PC-9 (cell line): ENCODE measurements around the gene COG3. TPM values are rescaled to one million over a fixed set of nuclear protein-coding genes. Genes with fewer than 3 reads are reported as not detected.

Source experiments
- BruUV-seq: library from RNA; stranded (reverse); fragments of 400-500 nt; replicated peaks from 2 replicates; lab custom pipeline; 2021; lab: Mats Ljungman, UMichigan
- CTCF ChIA-PET: fragments of 300-600 bp; sonication (Branson Sonifier 250); formaldehyde crosslinking; loops from one replicate; lab custom pipeline; 2022; ENCODE audit warnings: antibody characterized with exemption; lab: Charles Lee
- POLR2A ChIA-PET: fragments of 300-600 bp; sonication (Branson Sonifier 250); formaldehyde crosslinking; loops from one replicate; lab custom pipeline; 2022; ENCODE audit warnings: antibody characterized with exemption; ENCODE audit not compliant: unreplicated experiment; lab: Charles Lee
- DNase-seq, 2 experiments: peaks; one replicate each; pipeline versions ENCODE4 v3.0.0 to v3.0.0-alpha.2; 2015 to 2022; ENCODE audit warnings: mixed read lengths in 1 of 2
- H2AFZ ChIP-seq: fragments of 200-600 bp; sonication (generic); 2 replicates; pipeline ENCODE4 v1.8.1; 2017; ENCODE audit warnings: antibody characterized with exemption
- H3F3A ChIP-seq: fragments of 200-600 bp; sonication (generic); 2 replicates; pipeline ENCODE4 v1.8.1; 2017; ENCODE audit warnings: antibody characterized with exemption, mild to moderate bottlenecking, low read depth; ENCODE audit not compliant: insufficient read depth
- H3K27ac ChIP-seq: fragments of 200-600 bp; sonication (generic); 2 replicates; pipeline ENCODE4 v1.6.1; 2016; ENCODE audit warnings: mixed run types
- H3K27me3 ChIP-seq: fragments of 200-600 bp; sonication (generic); 2 replicates; pipeline ENCODE4 v1.6.1; 2016; ENCODE audit warnings: low read depth, mixed run types; ENCODE audit not compliant: insufficient read depth
- H3K36me3 ChIP-seq: fragments of 200-600 bp; sonication (generic); 2 replicates; pipeline ENCODE4 v1.6.1; 2016; ENCODE audit warnings: low read depth, mixed run types
- H3K4me1 ChIP-seq: fragments of 200-600 bp; sonication (generic); replicated peaks from 2 replicates; pipeline ENCODE4 v1.6.1; 2016; ENCODE audit warnings: mixed run types; ENCODE audit not compliant: insufficient read depth
- H3K4me2 ChIP-seq: fragments of 200-600 bp; sonication (generic); 2 replicates; pipeline ENCODE4 v1.6.1; 2017; ENCODE audit warnings: mixed run types
- H3K4me3 ChIP-seq: fragments of 200-600 bp; sonication (generic); 2 replicates; pipeline ENCODE4 v1.6.1; 2016; ENCODE audit warnings: mixed run types
- H3K79me2 ChIP-seq: fragments of 200-600 bp; sonication (generic); 2 replicates; pipeline ENCODE4 v1.6.1; 2017; ENCODE audit warnings: low read depth, mixed run types
- H3K9me2 ChIP-seq: fragments of 200-600 bp; sonication (generic); 2 replicates; pipeline ENCODE4 v1.8.1; 2017; ENCODE audit warnings: mild to moderate bottlenecking; ENCODE audit not compliant: insufficient read depth
- H3K9me3 ChIP-seq: fragments of 200-600 bp; sonication (generic); 2 replicates; pipeline ENCODE4 v1.8.1; 2016; ENCODE audit warnings: low read depth; ENCODE audit not compliant: insufficient read depth
- H4K20me1 ChIP-seq: fragments of 200-600 bp; sonication (generic); 2 replicates; pipeline ENCODE4 v1.8.1; 2017; ENCODE audit not compliant: insufficient read depth
- EZH2 ChIP-seq: fragments of 200-600 bp; sonication (generic); IDR thresholded peaks from 2 replicates; pipeline ENCODE4 v1.8.0; 2017; ENCODE audit warnings: antibody characterized with exemption, low read depth
- intact Hi-C: fragments of 100-400 bp; cut with micrococcal nuclease; formaldehyde crosslinking; loops from one replicate; pipeline ENCODE4 v1.10.0; 2022; ENCODE audit not compliant: unreplicated experiment
- total RNA-seq: library from RNA; stranded (reverse); gene quantifications from 2 replicates; pipeline ENCODE4 v1.2.3, GENCODE V29; 2021
- TF ChIP-seq, protein P1 (sequence below): fragments of 200-600 bp; sonication (generic); conservative IDR thresholded peaks from 2 replicates; pipeline ENCODE4 v1.6.1; 2017; ENCODE audit warnings: mixed run types, antibody characterized with exemption, mild to moderate bottlenecking, moderate library complexity

Gene COG3
- total RNA-seq, 1 experiment from 2014 or later, result 22.3 TPM

DNA sequence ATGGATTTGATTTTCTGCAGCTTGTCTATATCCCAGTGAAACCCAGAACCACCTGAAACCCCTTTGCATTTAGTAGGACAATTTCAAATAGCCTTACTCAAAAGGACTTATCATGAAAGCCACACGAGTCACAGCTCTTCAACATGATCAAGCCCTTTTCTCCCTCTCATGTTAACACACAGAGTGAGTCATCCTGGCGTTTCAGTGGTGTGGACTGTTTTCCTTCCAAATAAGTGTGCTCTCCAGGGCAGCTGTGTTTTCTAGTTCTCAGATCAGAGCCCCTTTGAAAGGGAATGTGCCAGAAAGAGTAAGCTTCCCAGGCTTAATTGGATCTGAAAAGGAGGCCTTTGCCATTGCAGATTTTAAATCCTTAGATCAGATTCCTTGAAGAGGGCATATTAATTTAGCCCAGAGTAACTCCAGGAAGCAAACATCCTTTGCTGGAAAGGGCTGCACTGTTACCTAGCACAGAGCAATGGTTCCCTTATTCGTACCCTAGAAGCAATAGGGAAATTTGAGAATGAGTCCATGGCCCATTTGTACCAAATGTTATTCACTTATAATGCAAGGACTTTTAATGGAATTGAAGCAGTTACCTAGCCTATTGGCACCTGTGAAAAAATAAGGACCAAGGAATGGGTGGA lies 99.5 kb downstream of the COG3 start:
- no peaks in the 10 kb centered on the region for H3K9me2 ChIP-seq
- H2AFZ ChIP-seq, result no peak overlapping the region
- H3K4me2 ChIP-seq, result no peak overlapping the region
- H3K79me2 ChIP-seq, result no peaks in the 10 kb centered on the region
- no peaks in the 10 kb centered on the region for H4K20me1 ChIP-seq
- no peaks in the 10 kb centered on the region for H3K9me3 ChIP-seq
- no peak overlapping the region for H3K27ac ChIP-seq
- BruUV-seq, result no TSS peak
- H3K4me1 ChIP-seq, result no peaks in the 10 kb centered on the region
- intact Hi-C loops, result no loop called here
- H3K27me3 ChIP-seq, result peaks cover 44% of the 10 kb centered on the region
- no peaks in the 10 kb centered on the region for H3F3A ChIP-seq
- no peaks in the 10 kb centered on the region for H3K36me3 ChIP-seq
- no peak for DNase-seq
- H3K4me3 ChIP-seq, result no peak overlapping the region
- POLR2A ChIA-PET, result interaction anchor here (0.5 kb wide), 1 partner anchor 76 kb away, joined by 5 read pairs; no protein-coding TSS in a partner anchor
- CTCF ChIA-PET, result no interaction called here
- TF ChIP-seq EZH2, result no peak
- TF ChIP-seq, protein P1, sequence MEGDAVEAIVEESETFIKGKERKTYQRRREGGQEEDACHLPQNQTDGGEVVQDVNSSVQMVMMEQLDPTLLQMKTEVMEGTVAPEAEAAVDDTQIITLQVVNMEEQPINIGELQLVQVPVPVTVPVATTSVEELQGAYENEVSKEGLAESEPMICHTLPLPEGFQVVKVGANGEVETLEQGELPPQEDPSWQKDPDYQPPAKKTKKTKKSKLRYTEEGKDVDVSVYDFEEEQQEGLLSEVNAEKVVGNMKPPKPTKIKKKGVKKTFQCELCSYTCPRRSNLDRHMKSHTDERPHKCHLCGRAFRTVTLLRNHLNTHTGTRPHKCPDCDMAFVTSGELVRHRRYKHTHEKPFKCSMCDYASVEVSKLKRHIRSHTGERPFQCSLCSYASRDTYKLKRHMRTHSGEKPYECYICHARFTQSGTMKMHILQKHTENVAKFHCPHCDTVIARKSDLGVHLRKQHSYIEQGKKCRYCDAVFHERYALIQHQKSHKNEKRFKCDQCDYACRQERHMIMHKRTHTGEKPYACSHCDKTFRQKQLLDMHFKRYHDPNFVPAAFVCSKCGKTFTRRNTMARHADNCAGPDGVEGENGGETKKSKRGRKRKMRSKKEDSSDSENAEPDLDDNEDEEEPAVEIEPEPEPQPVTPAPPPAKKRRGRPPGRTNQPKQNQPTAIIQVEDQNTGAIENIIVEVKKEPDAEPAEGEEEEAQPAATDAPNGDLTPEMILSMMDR, result no peak

DNA sequence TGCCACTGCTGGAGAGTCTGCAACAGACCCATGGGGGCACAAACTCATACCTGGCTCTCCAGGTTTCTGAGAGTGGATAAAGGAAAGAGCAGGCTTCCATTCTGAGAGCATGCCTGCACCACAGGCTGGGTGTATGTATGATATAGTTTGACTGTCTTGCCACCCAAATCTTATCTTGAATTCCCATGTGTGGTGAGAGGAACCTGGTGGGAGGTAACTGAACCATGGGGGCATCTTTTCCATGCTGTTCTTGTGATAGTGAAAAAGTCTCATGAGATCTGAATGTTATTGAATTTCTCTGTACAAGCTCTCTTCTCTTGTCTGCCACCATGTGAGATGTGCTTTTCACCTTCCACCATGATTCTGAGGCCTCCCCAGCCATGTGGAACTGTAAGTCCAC lies 100.6 kb downstream of the COG3 start:
- no peaks in the 10 kb centered on the region for H3K79me2 ChIP-seq
- intact Hi-C loops, result no loop called here
- H3K4me1 ChIP-seq, result no peaks in the 10 kb centered on the region
- no peak overlapping the region for H2AFZ ChIP-seq
- H3K4me3 ChIP-seq, result no peak overlapping the region
- no TSS peak for BruUV-seq
- CTCF ChIA-PET, result no interaction called here
- DNase-seq, result no peak
- H3K9me2 ChIP-seq, result no peaks in the 10 kb centered on the region
- peaks cover 44% of the 10 kb centered on the region for H3K27me3 ChIP-seq
- no peak overlapping the region for H3K27ac ChIP-seq
- no peaks in the 10 kb centered on the region for H3K36me3 ChIP-seq
- POLR2A ChIA-PET, result no interaction called here
- H4K20me1 ChIP-seq, result no peaks in the 10 kb centered on the region
- H3K4me2 ChIP-seq, result no peak overlapping the region
- H3K9me3 ChIP-seq, result no peaks in the 10 kb centered on the region
- H3F3A ChIP-seq, result no peaks in the 10 kb centered on the region
- TF ChIP-seq, protein P1, result no peak
- no peak for TF ChIP-seq EZH2

DNA sequence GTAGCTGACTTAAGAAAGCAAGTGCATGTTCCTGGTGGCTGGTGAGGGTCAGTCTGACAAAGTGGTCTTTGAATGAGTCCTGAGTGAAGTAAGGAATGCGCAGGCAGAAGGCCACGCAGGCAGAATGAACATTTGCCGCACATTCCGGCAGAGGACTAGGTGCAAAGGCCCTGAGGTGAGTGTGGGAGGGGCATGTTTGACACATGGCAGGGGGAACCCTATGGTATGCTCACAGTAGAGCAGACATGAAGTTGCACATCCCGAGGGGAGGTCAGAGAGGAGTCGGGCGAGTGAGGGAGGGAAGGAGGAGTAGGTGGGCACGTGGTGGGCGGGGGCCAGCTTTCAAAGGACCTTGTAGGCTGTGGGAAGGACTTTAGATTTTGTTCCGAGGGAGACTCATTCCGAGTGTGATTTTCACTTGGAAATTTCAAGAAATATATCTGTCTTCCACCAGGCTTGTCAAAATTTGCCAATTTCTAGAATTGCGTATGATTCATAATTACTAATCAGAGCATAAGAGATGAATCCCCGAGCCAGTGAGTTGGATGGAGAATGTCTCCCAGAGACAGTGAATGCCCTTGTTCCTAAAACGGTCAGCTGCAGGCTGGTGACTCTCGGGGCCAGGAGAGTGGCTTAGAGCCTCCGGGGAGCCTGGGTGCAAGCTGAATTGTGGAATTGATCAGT lies 110.5 kb downstream of the COG3 start:
- Histone ChIP-seq H3K9me3 (0 out of 2 replicates have a peak, but pooled peaks cover 3% of the 10 kb centered on the region), H3K4me1 (peaks cover 6% of the 10 kb centered on the region; the same call in 1 of the 2 replicates), H3K36me3 (no peaks in the 10 kb centered on the region), H3K27me3 (peaks cover 90% of the 10 kb centered on the region), H3K4me3 (no peak overlapping the region), H3K79me2 (no peaks in the 10 kb centered on the region), H3K27ac (no peak overlapping the region), H3K9me2 (no peaks in the 10 kb centered on the region), H3K4me2 (no peak overlapping the region), H2AFZ (no peak overlapping the region), H3F3A (no peaks in the 10 kb centered on the region), H4K20me1 (no peaks in the 10 kb centered on the region)
- intact Hi-C loops, result no loop called here
- BruUV-seq, result no TSS peak
- POLR2A ChIA-PET, result no interaction called here
- CTCF ChIA-PET, result no interaction called here
- TF ChIP-seq, protein P1, result no peak
- TF ChIP-seq EZH2, result no peak
- no peak for DNase-seq
